ENCODE results near the gene EMC10.

The EMC10 gene

DNA sequence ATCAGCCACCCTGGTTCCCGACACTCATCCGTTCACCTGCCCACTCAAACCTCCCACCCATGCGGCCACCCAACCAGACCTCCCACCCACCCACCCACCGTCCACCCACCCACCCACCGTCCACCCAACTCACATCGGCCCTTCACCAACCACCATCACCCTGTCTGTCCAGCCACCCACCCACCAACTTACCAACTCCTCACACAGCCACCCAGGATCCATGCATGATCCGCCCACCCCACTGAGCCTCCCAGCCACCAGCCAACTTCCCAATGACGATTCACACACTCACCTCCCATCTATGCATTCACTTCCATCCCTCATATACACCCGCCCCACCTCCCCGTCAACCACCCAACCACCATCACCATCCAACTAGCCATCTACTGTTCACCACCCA lies 30.4 kb downstream of the EMC10 start:
- H3K4me1 ChIP-seq (ENCODE audit: control insufficient read depth, insufficient read depth, low read length) = 0 out of 2 replicates have a peak, but pooled peaks cover under 1% of the 10 kb centered on the region
- ChIA-PET POLR2A (no interaction called here), CTCF (no interaction called here)
- peak; percentile 81 for TF ChIP-seq ZFHX2 (tag by site-specific recombination; conservative IDR thresholded peaks at IDR 0.05)
- no peak for TF ChIP-seq ZNF629 (tag by site-specific recombination; IDR thresholded peaks at IDR 0.05)
- TF ChIP-seq PRDM1 (tag by site-specific recombination; IDR thresholded peaks at IDR 0.05) = no peak
- TF ChIP-seq ZNF354C (tag by site-specific recombination; IDR thresholded peaks at IDR 0.05; ENCODE audit: borderline replicate concordance, low read depth) = no peak
- no peak for TF ChIP-seq ZNF341 (tag by site-specific recombination; IDR thresholded peaks at IDR 0.05; ENCODE audit: low read depth)
- peak; percentile 79 for TF ChIP-seq EGR2 (tag by site-specific recombination; IDR thresholded peaks at IDR 0.05; ENCODE audit: low read depth)
- 0 out of 2 replicates have a peak, but pooled peaks have one; percentile 1 for TF ChIP-seq SP2 (tag by site-specific recombination; IDR thresholded peaks at IDR 0.05)
- TF ChIP-seq TCF7L2 (IDR thresholded peaks at IDR 0.05; ENCODE audit: borderline replicate concordance, low read depth, low read length) = no peak
- TF ChIP-seq KLF16 (tag by site-specific recombination; IDR thresholded peaks at IDR 0.05) = no peak
- TF ChIP-seq, protein P1, sequence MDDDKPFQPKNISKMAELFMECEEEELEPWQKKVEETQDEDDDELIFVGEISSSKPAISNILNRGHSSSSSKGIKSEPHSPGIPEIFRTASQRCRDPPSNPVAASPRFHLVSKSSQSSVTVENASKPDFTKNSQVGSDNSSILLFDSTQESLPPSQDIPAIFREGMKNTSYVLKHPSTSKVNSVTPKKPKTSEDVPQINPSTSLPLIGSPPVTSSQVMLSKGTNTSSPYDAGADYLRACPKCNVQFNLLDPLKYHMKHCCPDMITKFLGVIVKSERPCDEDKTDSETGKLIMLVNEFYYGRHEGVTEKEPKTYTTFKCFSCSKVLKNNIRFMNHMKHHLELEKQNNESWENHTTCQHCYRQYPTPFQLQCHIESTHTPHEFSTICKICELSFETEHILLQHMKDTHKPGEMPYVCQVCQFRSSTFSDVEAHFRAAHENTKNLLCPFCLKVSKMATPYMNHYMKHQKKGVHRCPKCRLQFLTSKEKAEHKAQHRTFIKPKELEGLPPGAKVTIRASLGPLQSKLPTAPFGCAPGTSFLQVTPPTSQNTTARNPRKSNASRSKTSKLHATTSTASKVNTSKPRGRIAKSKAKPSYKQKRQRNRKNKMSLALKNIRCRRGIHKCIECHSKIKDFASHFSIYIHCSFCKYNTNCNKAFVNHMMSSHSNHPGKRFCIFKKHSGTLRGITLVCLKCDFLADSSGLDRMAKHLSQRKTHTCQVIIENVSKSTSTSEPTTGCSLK (tag by site-specific recombination; IDR thresholded peaks at IDR 0.05) = no peak
- no peaks in the 10 kb centered on the region; a peak in 1 of 3 replicates for H3K36me3 ChIP-seq (ENCODE audit: control insufficient read depth in 2 of 2, insufficient read depth in 1 of 2, low read length in 2 of 2)
- no peaks in the 10 kb centered on the region for H3K9me3 ChIP-seq (ENCODE audit: control insufficient read depth, insufficient read depth, low read depth, low read length)
- no peak overlapping the region for H3K27ac ChIP-seq (ENCODE audit: extremely low read depth, low read depth, low read length)
- H3K4me3 ChIP-seq (ENCODE audit: low read depth, low read length) = no peak overlapping the region

DNA sequence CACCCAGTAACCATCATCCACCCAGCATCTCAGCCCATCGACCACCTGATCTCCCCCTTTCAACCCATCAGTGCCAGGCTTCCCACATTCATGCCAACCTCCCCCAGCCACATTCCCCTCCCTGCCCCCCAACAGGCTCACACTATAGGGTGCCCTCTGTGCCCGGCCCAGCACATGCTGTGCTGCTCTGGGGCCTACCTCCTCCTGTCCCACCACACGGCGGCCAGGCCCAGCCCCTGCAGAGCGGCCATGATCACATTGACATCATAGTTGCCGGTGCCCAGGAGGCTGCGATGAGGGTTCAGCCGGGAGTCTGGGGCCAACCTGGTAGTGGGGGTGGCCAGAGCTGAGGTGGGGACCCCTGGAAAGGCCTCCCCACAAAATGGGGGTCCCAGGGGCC lies 31.1 kb downstream of the EMC10 start:
- ChIA-PET CTCF (no interaction called here), POLR2A (no interaction called here)
- H3K4me1 ChIP-seq (ENCODE audit: control insufficient read depth, insufficient read depth, low read length) = peaks cover 5% of the 10 kb centered on the region
- H3K27ac ChIP-seq (ENCODE audit: extremely low read depth, low read depth, low read length) = no peak overlapping the region
- no peaks in the 10 kb centered on the region; a peak in 1 of 3 replicates for H3K36me3 ChIP-seq (ENCODE audit: control insufficient read depth in 2 of 2, insufficient read depth in 1 of 2, low read length in 2 of 2)
- H3K4me3 ChIP-seq (ENCODE audit: low read depth, low read length) = no peak overlapping the region
- TF ChIP-seq SP2 (tag by site-specific recombination; IDR thresholded peaks at IDR 0.05) (0 out of 2 replicates have a peak, but pooled peaks have one; percentile 2), ZIC2 (tag by site-specific recombination; IDR thresholded peaks at IDR 0.05) (peak; percentile 39)
- TF ChIP-seq, protein P2, sequence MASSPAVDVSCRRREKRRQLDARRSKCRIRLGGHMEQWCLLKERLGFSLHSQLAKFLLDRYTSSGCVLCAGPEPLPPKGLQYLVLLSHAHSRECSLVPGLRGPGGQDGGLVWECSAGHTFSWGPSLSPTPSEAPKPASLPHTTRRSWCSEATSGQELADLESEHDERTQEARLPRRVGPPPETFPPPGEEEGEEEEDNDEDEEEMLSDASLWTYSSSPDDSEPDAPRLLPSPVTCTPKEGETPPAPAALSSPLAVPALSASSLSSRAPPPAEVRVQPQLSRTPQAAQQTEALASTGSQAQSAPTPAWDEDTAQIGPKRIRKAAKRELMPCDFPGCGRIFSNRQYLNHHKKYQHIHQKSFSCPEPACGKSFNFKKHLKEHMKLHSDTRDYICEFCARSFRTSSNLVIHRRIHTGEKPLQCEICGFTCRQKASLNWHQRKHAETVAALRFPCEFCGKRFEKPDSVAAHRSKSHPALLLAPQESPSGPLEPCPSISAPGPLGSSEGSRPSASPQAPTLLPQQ (tag by site-specific recombination; IDR thresholded peaks at IDR 0.05) = no peak
- TF ChIP-seq, protein P3, sequence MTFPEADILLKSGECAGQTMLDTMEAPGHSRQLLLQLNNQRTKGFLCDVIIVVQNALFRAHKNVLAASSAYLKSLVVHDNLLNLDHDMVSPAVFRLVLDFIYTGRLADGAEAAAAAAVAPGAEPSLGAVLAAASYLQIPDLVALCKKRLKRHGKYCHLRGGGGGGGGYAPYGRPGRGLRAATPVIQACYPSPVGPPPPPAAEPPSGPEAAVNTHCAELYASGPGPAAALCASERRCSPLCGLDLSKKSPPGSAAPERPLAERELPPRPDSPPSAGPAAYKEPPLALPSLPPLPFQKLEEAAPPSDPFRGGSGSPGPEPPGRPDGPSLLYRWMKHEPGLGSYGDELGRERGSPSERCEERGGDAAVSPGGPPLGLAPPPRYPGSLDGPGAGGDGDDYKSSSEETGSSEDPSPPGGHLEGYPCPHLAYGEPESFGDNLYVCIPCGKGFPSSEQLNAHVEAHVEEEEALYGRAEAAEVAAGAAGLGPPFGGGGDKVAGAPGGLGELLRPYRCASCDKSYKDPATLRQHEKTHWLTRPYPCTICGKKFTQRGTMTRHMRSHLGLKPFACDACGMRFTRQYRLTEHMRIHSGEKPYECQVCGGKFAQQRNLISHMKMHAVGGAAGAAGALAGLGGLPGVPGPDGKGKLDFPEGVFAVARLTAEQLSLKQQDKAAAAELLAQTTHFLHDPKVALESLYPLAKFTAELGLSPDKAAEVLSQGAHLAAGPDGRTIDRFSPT (tag by site-specific recombination; IDR thresholded peaks at IDR 0.05) = peak; percentile 72
- H3K9me3 ChIP-seq (ENCODE audit: control insufficient read depth, insufficient read depth, low read depth, low read length) = no peaks in the 10 kb centered on the region

DNA sequence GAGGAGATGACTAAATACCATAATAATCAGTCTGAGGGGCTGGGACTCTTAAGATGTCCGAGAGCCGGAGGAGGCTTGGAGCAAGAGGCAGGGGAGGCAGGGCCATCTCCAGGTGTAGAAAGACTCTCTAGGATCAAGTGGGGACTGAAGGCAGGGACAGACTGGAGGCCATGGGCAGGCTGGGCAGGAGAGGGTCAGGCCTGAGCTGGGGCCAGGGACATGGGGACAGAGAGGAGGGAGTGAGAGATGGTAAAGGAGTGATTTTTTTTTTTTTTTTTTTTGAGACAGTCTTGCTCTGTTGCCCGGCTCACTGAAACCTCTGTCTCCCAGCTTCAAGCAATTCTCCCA lies 32.5 kb downstream of the EMC10 start:
- no peak overlapping the region for H3K4me3 ChIP-seq (ENCODE audit: low read depth, low read length)
- ChIA-PET CTCF (interaction anchor here (0.7 to 1.6 kb wide), 2 partner anchors 28 to 361 kb away, joined by 3 to 5 read pairs; no protein-coding TSS in a partner anchor), POLR2A (interaction anchor here (0.6 to 1.1 kb wide), 4 partner anchors 125 to 1681 kb away, joined by 3 to 8 read pairs (median 4); partner anchors contain the start of gene POLD1)
- no peaks in the 10 kb centered on the region; a peak in 1 of 3 replicates for H3K36me3 ChIP-seq (ENCODE audit: control insufficient read depth in 2 of 2, insufficient read depth in 1 of 2, low read length in 2 of 2)
- peaks cover 5% of the 10 kb centered on the region for H3K4me1 ChIP-seq (ENCODE audit: control insufficient read depth, insufficient read depth, low read length)
- TF ChIP-seq, protein P4, sequence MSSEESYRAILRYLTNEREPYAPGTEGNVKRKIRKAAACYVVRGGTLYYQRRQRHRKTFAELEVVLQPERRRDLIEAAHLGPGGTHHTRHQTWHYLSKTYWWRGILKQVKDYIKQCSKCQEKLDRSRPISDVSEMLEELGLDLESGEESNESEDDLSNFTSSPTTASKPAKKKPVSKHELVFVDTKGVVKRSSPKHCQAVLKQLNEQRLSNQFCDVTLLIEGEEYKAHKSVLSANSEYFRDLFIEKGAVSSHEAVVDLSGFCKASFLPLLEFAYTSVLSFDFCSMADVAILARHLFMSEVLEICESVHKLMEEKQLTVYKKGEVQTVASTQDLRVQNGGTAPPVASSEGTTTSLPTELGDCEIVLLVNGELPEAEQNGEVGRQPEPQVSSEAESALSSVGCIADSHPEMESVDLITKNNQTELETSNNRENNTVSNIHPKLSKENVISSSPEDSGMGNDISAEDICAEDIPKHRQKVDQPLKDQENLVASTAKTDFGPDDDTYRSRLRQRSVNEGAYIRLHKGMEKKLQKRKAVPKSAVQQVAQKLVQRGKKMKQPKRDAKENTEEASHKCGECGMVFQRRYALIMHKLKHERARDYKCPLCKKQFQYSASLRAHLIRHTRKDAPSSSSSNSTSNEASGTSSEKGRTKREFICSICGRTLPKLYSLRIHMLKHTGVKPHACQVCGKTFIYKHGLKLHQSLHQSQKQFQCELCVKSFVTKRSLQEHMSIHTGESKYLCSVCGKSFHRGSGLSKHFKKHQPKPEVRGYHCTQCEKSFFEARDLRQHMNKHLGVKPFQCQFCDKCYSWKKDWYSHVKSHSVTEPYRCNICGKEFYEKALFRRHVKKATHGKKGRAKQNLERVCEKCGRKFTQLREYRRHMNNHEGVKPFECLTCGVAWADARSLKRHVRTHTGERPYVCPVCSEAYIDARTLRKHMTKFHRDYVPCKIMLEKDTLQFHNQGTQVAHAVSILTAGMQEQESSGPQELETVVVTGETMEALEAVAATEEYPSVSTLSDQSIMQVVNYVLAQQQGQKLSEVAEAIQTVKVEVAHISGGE (tag by site-specific recombination; conservative IDR thresholded peaks at IDR 0.05; ENCODE audit: low read depth) = no peak
- TF ChIP-seq ZNF660 (tag by site-specific recombination; IDR thresholded peaks at IDR 0.05) (no peak), ZNF138 (tag by site-specific recombination; IDR thresholded peaks at IDR 0.05; ENCODE audit: borderline replicate concordance) (no peak), ZNF600 (tag by site-specific recombination; IDR thresholded peaks at IDR 0.05) (no peak), ZNF2 (tag by site-specific recombination; IDR thresholded peaks at IDR 0.05) (no peak), EGR2 (tag by site-specific recombination; IDR thresholded peaks at IDR 0.05; ENCODE audit: low read depth) (no peak), MYNN (tag by site-specific recombination; IDR thresholded peaks at IDR 0.05; ENCODE audit: borderline replicate concordance) (no peak)
- no peak overlapping the region for H3K27ac ChIP-seq (ENCODE audit: extremely low read depth, low read depth, low read length)
- H3K9me3 ChIP-seq (ENCODE audit: control insufficient read depth, insufficient read depth, low read depth, low read length) = no peaks in the 10 kb centered on the region

Data from HEK293 (cell line).